ENCODE measurements around the gene RNASEH2B. TPM values are rescaled to one million over a fixed set of nuclear protein-coding genes. Genes with fewer than 3 reads are reported as not detected.

The RNASEH2B gene
- total and polyA plus RNA-seq, 2 donors (not counting 1 experiment from before 2014, with no cell fraction given), result 64.0 to 151 TPM

DNA sequence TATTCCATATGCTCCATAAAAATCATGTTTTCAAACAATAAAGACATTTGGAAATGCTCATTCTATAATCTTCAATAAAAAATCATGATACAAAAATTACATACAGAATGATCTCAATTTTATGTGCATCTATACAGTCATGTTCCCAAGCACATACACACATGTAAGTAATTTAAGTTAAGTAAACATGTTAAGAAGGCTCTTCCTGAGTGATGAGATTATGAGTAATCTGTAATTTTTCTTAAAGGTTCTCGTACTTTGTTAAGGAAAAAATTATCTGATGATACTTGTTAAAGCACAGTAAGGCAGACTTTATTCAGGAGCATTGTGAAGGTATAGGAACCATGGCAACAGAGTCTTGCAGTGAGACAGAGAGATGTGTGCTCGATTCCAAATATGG lies 36.1 kb upstream of the RNASEH2B start:
- Histone ChIP-seq H3K4me2 (replicated peaks; ENCODE audit: low read depth, low read length, poor library complexity, severe bottlenecking) (no peak overlapping the region), H3K4me1 (ENCODE audit: control insufficient read depth in 2 of 2, insufficient read depth in 2 of 2, low read length in 2 of 2) (no peaks in the 10 kb centered on the region), H3K36me3 (replicated peaks in 1 of 2; ENCODE audit: control extremely low read depth in 1 of 2, control insufficient read depth in 1 of 2, extremely low read depth in 1 of 2, insufficient read depth in 2 of 2, low read length in 1 of 2) (no peaks in the 10 kb centered on the region), H2AFZ (ENCODE audit: insufficient read depth, low read depth, low read length, poor library complexity, severe bottlenecking) (no peak overlapping the region), H3K27ac (ENCODE audit: low read length in 2 of 2) (no peak overlapping the region), H3K79me2 (ENCODE audit: control insufficient read depth, insufficient read depth, low read length) (no peaks in the 10 kb centered on the region), H3K9me3 (ENCODE audit: control extremely low read depth in 1 of 3, control insufficient read depth in 2 of 3, insufficient read depth in 1 of 3, low read length in 2 of 3) (no peaks in the 10 kb centered on the region), H4K20me1 (ENCODE audit: control insufficient read depth, insufficient read depth, low read length, poor library complexity, severe bottlenecking) (no peaks in the 10 kb centered on the region), H3K4me3 (ENCODE audit: control extremely low read depth in 1 of 5, extremely low read depth in 1 of 5, insufficient read depth in 1 of 5, low read depth in 2 of 5, low read length in 4 of 5) (no peak overlapping the region), H3K27me3 (replicated peaks in 1 of 4; ENCODE audit: control extremely low read depth in 1 of 4, control insufficient read depth in 3 of 4, insufficient read depth in 4 of 4, low read length in 3 of 4) (no peaks in the 10 kb centered on the region), H3K9ac (ENCODE audit: low read length) (no peak overlapping the region)
- Mint-ChIP-seq H3K4me3 (no peak overlapping the region), H3K27ac (no peak overlapping the region), H3K4me1 (peaks cover 1% of the 10 kb centered on the region), H3K9me3 (ENCODE audit: insufficient read depth) (peaks cover 5% of the 10 kb centered on the region), H3K27me3 (no peaks in the 10 kb centered on the region)
- POLR2A ChIA-PET, result no interaction called here
- no peak for ATAC-seq (ENCODE audit: low read depth)
- no peak for DNase-seq
- no peak for TF ChIP-seq EZH2 (IDR thresholded peaks at IDR 0.05; ENCODE audit: borderline replicate concordance, insufficient read depth, low read depth, low read length, poor library complexity, severe bottlenecking)
- TF ChIP-seq, protein P1, sequence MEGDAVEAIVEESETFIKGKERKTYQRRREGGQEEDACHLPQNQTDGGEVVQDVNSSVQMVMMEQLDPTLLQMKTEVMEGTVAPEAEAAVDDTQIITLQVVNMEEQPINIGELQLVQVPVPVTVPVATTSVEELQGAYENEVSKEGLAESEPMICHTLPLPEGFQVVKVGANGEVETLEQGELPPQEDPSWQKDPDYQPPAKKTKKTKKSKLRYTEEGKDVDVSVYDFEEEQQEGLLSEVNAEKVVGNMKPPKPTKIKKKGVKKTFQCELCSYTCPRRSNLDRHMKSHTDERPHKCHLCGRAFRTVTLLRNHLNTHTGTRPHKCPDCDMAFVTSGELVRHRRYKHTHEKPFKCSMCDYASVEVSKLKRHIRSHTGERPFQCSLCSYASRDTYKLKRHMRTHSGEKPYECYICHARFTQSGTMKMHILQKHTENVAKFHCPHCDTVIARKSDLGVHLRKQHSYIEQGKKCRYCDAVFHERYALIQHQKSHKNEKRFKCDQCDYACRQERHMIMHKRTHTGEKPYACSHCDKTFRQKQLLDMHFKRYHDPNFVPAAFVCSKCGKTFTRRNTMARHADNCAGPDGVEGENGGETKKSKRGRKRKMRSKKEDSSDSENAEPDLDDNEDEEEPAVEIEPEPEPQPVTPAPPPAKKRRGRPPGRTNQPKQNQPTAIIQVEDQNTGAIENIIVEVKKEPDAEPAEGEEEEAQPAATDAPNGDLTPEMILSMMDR (IDR thresholded peaks at IDR 0.05), result no peak
- intact Hi-C loops (cut with micrococcal nuclease), result no loop called here
- 100% methylated on average over 2 of the region's 2 CpGs for WGBS (ENCODE audit: insufficient coverage)
- CTCF ChIA-PET, result no interaction called here

DNA sequence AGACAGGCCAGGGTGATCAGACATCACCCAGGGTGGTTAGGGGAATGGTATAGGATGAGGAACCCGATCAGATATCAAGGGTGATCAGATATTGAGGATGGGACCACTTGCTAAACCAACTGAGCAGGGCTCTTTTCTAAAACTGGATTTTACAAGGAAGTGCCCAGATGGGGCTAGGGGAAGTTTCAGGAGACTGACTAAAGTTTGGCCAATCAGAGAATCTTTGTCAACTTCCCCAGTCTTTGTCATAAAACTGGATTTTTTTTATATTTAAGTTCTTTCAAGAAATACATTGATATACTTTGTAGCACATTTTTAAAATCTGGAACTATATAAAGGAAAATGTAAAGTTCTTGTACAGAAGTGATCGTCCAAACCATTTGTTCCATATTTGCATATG lies 35.6 kb upstream of the RNASEH2B start:
- DNase-seq, result no peak
- POLR2A ChIA-PET, result no interaction called here
- Histone ChIP-seq H3K27me3 (replicated peaks in 1 of 4; ENCODE audit: control extremely low read depth in 1 of 4, control insufficient read depth in 3 of 4, insufficient read depth in 4 of 4, low read length in 3 of 4) (no peaks in the 10 kb centered on the region), H3K4me1 (ENCODE audit: control insufficient read depth in 2 of 2, insufficient read depth in 2 of 2, low read length in 2 of 2) (no peaks in the 10 kb centered on the region), H3K79me2 (ENCODE audit: control insufficient read depth, insufficient read depth, low read length) (no peaks in the 10 kb centered on the region), H3K36me3 (replicated peaks in 1 of 2; ENCODE audit: control extremely low read depth in 1 of 2, control insufficient read depth in 1 of 2, extremely low read depth in 1 of 2, insufficient read depth in 2 of 2, low read length in 1 of 2) (no peaks in the 10 kb centered on the region), H3K4me3 (ENCODE audit: control extremely low read depth in 1 of 5, extremely low read depth in 1 of 5, insufficient read depth in 1 of 5, low read depth in 2 of 5, low read length in 4 of 5) (no peak overlapping the region), H3K9ac (ENCODE audit: low read length) (no peak overlapping the region), H4K20me1 (ENCODE audit: control insufficient read depth, insufficient read depth, low read length, poor library complexity, severe bottlenecking) (no peaks in the 10 kb centered on the region), H3K4me2 (replicated peaks; ENCODE audit: low read depth, low read length, poor library complexity, severe bottlenecking) (no peak overlapping the region), H2AFZ (ENCODE audit: insufficient read depth, low read depth, low read length, poor library complexity, severe bottlenecking) (no peak overlapping the region), H3K27ac (ENCODE audit: low read length in 2 of 2) (no peak overlapping the region), H3K9me3 (ENCODE audit: control extremely low read depth in 1 of 3, control insufficient read depth in 2 of 3, insufficient read depth in 1 of 3, low read length in 2 of 3) (no peaks in the 10 kb centered on the region)
- Mint-ChIP-seq H3K9me3 (ENCODE audit: insufficient read depth) (peaks cover 5% of the 10 kb centered on the region), H3K27ac (no peak overlapping the region), H3K4me3 (no peak overlapping the region), H3K4me1 (no peaks in the 10 kb centered on the region), H3K27me3 (no peaks in the 10 kb centered on the region)
- CTCF ChIA-PET, result no interaction called here
- no peak for TF ChIP-seq EZH2 (IDR thresholded peaks at IDR 0.05; ENCODE audit: borderline replicate concordance, insufficient read depth, low read depth, low read length, poor library complexity, severe bottlenecking)
- TF ChIP-seq, protein P1 (IDR thresholded peaks at IDR 0.05), result no peak
- 100% methylated on average over 1 of the region's 2 CpGs for WGBS (ENCODE audit: insufficient coverage)
- intact Hi-C loops (cut with micrococcal nuclease), result no loop called here
- no peak for ATAC-seq (ENCODE audit: low read depth)
